22Rv1 (cell line): ENCODE measurements around the gene MAN2B2.

Experiments used
- CTCF ChIP-seq: fragments of 450-650 bp; IDR thresholded peaks from 2 replicates; pipeline ENCODE4 v1.5.1; 2017; ENCODE audit warnings: mild to moderate bottlenecking
- ZFX ChIP-seq: fragments of 450-650 bp; IDR thresholded peaks from 2 replicates; pipeline ENCODE4 v1.6.1; 2017; ENCODE audit warnings: antibody characterized with exemption, borderline replicate concordance

- no peak for TF ChIP-seq CTCF
- no peak for TF ChIP-seq ZFX
Observed at GRCh38 chr4:6561706-6562371, 13.2 kb upstream of the MAN2B2 start.
